NCI-H146 treated with DMSO at 0.1 percent for 48 hours (cell line): Measurements from ENCODE around the gene STK32C.

Experiments used
- DNase-seq: peaks from one replicate; lab custom pipeline; 2025; ENCODE audit not compliant: unreplicated experiment; lab: John Stamatoyannopoulos, UW

Gene STK32C

DNA sequence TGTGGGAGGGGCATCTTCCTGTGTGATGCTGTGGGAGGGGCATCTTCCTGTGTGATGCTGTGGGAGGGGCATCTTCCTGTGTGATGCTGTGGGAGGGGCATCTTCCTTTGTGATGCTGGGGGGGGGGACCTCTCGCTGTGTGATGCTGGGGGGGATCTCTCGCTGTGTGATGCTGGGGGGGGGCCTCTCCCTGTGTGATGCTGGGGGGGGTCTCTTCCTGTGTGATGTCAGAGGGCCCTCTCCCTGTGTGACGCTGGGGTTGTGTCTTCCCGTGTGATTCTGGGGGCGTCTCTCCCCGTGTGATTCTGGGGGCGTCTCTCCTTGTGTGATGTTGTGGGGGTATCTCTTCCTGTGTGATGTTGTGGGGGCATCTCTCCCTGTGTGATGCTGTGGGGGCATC, 148.9 kb downstream of the STK32C start:
- DNase-seq: no peak

DNA sequence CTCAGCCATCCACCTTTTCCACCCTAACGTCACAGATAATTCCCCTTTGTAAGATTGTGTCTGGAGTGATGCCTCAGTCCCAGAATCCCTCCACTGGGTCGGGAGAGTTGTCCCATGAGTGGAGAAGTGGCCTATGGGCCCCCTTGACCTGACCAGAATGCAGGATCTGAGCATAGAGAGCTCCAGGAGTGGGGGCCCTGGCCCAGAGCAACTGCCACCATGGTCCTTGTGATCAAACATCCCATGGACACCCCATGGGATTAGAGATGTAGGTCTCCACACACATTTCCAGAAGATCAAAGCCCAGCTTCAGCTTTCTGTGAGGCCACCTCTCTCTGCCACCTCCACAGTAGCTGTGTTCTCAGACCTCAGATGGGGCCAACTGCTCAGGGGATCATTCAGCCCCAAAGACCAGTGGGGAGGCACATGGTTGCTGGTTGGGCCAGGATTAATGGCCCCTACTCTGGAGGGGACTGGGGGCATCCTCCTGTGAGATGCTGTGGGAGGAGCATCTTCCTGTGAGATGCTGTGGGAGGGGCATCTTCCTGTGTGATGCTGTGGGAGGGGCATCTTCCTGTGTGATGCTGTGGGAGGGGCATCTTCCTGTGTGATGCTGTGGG, 149.5 kb downstream of the STK32C start:
- no peak for DNase-seq
